ENCODE results near the gene DNLZ. TPM values are rescaled to one million over a fixed set of nuclear protein-coding genes. Genes with fewer than 3 reads are reported as not detected.

Gene DNLZ
- total RNA-seq, 1 donor from 2014 or later, result 17.2 TPM

GRCh38 chr9:136398286-136398685 is 34.7 kb upstream of the DNLZ start:
- intact Hi-C loops (cut with micrococcal nuclease), result no loop called here

GRCh38 chr9:136397643-136398042 is 34.1 kb upstream of the DNLZ start:
- intact Hi-C loops (cut with micrococcal nuclease), result no loop called here

GRCh38 chr9:136396219-136396515 is 32.6 kb upstream of the DNLZ start:
- intact Hi-C loops (cut with micrococcal nuclease), result no loop called here

- intact Hi-C loops (cut with micrococcal nuclease), result no loop called here
Observed at GRCh38 chr9:136395345-136396218, 32.0 kb upstream of the DNLZ start.

- intact Hi-C loops (cut with micrococcal nuclease), result no loop called here
Observed at GRCh38 chr9:136395020-136395340, 31.4 kb upstream of the DNLZ start.

- intact Hi-C loops (cut with micrococcal nuclease), result no loop called here
Observed at GRCh38 chr9:136394312-136395019, 30.9 kb upstream of the DNLZ start.

GRCh38 chr9:136393531-136393930 is 30.0 kb upstream of the DNLZ start:
- intact Hi-C loops (cut with micrococcal nuclease), result no loop called here

GRCh38 chr9:136392538-136393449 is 29.2 kb upstream of the DNLZ start:
- intact Hi-C loops (cut with micrococcal nuclease), result no loop called here

GRCh38 chr9:136391737-136392537 is 28.4 kb upstream of the DNLZ start:
- intact Hi-C loops (cut with micrococcal nuclease), result no loop called here

GRCh38 chr9:136389396-136389795 is 25.9 kb upstream of the DNLZ start:
- intact Hi-C loops (cut with micrococcal nuclease), result no loop called here

- intact Hi-C loops (cut with micrococcal nuclease), result no loop called here
Observed at GRCh38 chr9:136387217-136387616, 23.7 kb upstream of the DNLZ start.

- intact Hi-C loops (cut with micrococcal nuclease), result no loop called here
Observed at GRCh38 chr9:136386018-136386417, 22.5 kb upstream of the DNLZ start.

- intact Hi-C loops (cut with micrococcal nuclease), result loop anchor here (1.0 kb wide), 2 partner anchors 18 to 22 kb away; partner anchors contain the start of gene DNLZ
Observed at GRCh38 chr9:136385015-136385414, 21.5 kb upstream of the DNLZ start.

GRCh38 chr9:136383436-136383835 is 19.9 kb upstream of the DNLZ start:
- intact Hi-C loops (cut with micrococcal nuclease), result no loop called here

GRCh38 chr9:136381966-136382513 is 18.5 kb upstream of the DNLZ start:
- intact Hi-C loops (cut with micrococcal nuclease), result no loop called here

GRCh38 chr9:136381311-136381710 is 17.8 kb upstream of the DNLZ start:
- intact Hi-C loops (cut with micrococcal nuclease), result no loop called here

GRCh38 chr9:136380381-136380780 is 16.8 kb upstream of the DNLZ start:
- intact Hi-C loops (cut with micrococcal nuclease), result no loop called here

GRCh38 chr9:136379891-136380290 is 16.3 kb upstream of the DNLZ start:
- intact Hi-C loops (cut with micrococcal nuclease), result no loop called here

- intact Hi-C loops (cut with micrococcal nuclease), result no loop called here
Observed at GRCh38 chr9:136379401-136379800, 15.9 kb upstream of the DNLZ start.

- intact Hi-C loops (cut with micrococcal nuclease), result no loop called here
Observed at GRCh38 chr9:136379003-136379287, 15.4 kb upstream of the DNLZ start.
